GM18511 (cell line): Measurements from ENCODE around the gene ARHGEF10L.

Experiments used
- ATAC-seq: cut with Tn5 transposase; IDR thresholded peaks from one replicate; pipeline ENCODE4 v1.9.1; 2021; ENCODE audit warnings: mild to moderate bottlenecking, moderate library complexity; ENCODE audit not compliant: unreplicated experiment

Gene ARHGEF10L

DNA sequence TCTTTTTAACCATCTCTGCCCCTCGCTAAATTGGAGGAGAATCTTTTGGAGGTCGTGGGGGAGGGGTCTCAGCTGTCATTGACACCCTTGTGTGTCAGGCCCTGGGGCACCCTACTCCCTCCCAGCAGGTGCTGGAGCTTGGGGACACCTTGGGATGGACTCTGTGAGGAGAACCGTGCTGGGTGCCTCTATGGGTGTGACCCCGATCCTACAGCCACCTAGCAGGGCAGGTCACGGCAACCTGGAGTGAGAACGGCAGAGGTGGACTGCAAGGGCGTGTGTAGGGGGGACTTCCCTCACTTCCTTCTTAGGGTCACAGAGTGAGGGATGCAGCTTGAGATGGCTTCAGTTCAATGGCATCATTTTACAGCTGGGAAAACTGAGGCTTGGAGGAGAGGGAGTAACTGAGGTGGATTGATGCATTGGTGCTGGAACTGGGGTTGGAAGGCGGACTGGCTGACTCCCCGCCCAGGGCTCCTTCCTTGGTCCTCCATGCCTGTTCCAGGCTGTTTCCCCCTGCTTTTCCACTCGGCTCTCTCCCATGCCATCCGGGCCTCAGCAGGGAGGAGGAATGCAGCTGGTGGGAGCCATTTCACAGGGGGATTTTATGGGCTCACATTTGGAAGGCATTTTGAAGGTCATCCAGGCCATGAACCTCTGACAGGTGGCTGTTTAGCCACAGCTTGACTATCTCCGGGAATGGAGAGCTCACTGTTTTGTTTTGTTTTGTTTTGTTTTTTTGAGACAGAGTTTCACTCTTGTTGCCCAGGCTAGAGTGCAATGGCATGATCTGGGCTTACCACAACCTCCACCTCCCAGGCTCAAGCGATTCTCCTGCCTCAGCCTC is 18.8 kb upstream of the ARHGEF10L start:
- no peak for ATAC-seq

DNA sequence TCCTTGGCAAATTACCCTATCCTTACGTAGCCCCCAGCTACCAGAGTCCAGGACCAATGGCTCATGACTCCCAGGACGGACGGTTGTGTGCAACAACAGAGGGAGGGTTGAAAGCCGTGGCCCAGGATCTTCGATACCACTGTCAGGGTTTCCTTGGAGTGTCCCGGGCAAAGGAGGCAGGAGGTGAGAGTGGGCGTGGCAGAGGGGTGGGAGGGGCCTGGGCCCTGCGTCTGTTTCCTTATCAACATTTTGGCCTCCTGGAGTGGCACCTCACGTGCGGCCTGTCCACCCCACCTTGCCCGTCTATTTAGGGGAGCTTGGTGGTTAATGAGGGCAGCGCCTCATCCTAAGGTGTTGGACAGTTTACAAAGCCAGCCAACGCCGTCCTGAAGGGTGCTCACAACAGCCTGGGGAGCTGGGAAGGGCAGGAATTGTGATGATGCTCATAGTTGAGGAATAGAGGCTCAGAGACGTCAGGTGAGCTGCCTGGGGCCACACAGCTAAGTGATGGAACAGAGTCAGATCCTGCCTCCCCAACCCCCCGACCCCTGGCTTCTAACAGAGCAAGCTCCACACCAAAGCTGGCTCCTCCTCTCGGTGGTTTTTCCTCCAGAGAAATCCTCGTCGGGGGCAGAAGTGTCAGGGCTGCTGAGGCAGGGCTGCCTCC is 17.4 kb upstream of the ARHGEF10L start:
- ATAC-seq: no peak

- no peak for ATAC-seq
Measured at GRCh38 chr1:17523321-17524041, 16.0 kb upstream of the ARHGEF10L start.

GRCh38 chr1:17524645-17525044 is 14.9 kb upstream of the ARHGEF10L start:
- no peak for ATAC-seq

DNA sequence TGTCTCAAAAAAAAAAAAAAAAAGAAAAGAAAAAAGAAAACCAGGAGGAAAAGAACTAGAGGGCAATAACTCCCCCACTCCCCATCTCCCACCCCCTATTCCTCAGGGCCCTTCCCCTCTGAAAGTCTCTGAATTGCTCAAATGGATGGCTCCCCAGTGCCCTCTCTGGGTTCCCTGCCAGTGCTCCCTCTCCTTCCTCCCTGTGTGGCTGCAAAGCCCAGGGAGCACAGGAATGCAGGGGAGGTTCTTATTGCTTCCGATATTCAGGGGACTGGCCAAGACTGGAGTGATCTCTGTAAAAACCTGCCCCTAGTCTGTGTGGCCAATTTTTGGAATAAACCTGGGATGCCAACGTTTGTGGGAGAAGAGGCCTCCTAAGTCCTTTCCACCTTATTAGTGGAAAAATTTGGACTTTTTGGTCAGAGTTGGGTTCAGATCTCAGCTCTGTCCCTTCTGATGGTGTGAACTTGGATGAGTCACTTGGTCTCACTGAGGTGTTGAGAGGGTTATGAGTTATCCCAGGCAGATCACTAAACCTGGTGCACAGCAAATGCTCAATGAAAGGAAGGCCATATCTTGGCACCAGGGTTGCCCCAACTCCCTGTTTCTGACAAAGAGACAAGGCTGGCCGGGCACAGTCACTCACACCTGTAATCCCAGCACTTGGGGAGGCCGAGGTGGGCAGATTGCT is 13.4 kb upstream of the ARHGEF10L start:
- no peak for ATAC-seq

- ATAC-seq: no peak
Measured at GRCh38 chr1:17527036-17527914, 12.2 kb upstream of the ARHGEF10L start.

DNA sequence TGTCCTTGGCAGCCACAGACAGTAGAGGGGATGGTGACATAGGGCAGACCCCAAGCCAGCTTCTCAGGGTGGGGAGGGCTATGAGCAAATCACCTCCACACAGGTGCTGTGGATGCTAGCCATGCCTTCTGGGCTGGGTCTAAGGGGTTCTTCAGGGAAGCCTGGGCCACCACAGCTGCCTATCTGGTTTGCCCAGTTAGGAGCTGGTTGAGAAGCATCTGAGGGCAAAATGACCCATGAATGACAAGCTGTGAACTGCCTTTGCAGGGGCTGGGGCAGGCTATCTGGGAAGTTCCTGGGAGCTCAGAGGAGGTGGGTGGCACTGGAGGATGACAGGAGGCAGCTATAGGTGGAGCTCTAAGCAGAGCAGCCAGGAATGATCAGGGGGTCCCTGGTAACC is 10.1 kb upstream of the ARHGEF10L start:
- ATAC-seq: no peak

- no peak for ATAC-seq
Measured at GRCh38 chr1:17531343-17531681, 8.2 kb upstream of the ARHGEF10L start.

DNA sequence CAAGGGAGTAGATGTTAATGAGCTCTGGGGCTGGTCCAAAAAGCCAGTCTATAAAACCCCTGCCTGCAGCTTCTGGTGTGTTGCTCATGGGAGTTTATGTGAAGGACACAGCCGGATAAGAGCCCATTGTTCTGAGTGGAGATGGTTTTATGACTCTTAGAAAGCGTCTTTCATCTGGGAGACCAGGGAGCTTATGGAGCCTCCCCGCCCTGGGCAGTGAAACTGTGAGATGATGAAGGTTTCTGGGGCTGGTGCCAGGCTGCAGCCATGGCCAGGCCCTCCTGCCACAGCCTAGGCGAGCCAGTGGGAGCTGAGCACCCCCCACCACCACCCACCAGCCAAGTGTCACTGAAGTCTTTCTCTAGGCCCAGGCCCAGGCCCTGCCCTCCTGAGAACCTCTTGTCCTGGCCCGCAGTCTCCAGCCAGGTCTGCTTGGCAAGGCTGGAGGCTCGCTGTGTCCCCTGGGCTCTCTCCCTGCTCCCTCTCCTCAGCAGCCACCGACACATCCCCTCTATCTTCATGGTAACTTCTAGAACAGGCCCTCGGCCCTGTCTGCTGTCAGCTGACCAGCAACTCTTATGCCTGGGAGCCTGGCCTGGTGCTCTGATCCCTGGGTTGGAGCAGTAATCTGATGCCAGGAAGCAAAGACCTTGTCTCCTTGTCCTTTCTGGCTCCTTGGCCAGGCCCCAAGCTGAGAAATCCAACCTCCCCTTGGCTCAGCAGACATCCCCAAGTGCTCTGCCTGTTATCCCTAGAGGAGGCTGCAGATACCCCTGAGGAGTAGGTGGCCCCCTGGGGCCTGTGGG is 7.6 kb upstream of the ARHGEF10L start:
- ATAC-seq: no peak

GRCh38 chr1:17533201-17533600 is 6.3 kb upstream of the ARHGEF10L start:
- ATAC-seq: no peak

DNA sequence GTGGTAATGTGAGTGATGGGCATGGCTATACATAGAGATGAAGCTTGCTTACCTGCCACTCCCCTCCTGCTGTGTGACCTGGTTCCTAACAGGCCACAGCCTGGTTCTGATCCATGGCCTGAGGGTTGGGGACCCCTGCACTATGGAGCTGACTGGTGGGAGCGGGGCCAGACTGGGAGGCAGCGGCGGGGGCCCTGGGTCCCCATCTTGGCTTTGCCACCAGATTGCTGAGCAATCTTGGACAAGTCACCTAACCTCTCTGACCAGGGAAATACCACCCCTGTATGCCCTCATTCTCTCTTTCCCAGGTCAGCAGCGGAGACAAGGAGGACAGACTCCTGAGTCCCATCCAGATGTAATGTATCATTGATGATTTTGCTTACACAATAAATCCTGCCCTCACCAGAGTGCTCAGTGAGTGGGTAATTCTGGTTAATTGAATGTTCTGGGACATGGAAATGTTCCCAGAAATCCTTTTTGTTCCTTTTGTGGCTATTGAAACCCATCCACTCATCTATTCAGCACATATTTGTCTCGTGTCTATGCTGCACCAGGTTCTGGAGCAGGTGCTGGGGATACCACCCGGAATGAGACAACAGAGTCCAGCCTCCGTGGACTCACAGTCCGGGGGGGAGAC is 4.1 kb upstream of the ARHGEF10L start:
- ATAC-seq: no peak

DNA sequence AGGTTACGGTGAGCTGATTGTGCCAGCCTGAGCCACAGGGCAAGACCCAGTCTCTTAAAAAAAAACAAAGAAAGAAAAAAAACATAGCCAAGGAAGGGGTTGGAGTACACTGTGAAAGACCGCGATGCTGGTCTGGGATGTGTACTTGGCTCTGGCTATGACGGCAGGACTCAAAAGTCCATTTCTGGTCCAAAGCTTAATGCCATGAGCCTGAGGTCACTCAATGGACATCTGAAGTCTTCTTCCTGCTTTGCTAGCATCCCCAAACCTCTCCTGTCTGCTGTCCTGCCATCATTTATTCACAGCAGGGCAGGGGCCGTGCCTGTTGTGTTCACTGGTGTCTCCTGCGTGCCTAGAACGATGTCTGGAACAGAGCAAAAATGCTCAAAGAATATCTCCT is 1.5 kb upstream of the ARHGEF10L start:
- ATAC-seq: no peak

DNA sequence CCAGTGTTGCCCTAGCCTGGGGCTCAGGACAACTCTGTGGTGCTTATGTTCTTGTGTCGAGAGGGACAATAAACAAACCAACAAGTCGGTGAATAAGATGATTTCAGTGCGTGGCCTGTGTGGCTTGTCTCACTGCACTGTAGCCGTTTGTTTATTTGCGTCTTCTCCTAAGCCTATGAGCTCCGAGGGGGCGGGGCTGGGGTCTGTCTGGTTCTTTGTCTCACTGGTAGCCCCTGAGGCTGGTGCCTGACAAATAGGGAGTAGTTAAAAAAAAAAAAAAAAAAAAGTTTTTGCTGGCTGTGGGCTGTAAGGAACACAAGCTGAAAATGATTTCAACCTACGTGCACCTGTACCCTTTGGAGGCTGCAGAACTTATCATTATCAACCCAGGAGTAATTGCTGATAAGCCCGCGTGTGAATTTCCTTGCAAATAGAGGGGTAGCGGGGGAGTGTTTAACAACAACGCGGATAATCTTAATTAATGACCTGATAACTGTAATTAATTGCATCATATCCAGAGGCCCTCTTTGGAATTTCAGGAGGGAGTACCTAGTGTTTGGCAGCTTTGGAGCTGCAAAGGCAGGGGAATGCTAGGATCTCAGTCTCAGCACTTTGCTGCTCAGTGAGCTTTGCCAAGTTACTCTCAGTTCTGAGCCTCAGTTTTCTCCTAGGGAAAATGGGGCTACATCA is 925 bp upstream of the ARHGEF10L start:
- ATAC-seq: no peak

- no peak for ATAC-seq
Measured at GRCh38 chr1:17539118-17539476, 401 bp upstream of the ARHGEF10L start.

DNA sequence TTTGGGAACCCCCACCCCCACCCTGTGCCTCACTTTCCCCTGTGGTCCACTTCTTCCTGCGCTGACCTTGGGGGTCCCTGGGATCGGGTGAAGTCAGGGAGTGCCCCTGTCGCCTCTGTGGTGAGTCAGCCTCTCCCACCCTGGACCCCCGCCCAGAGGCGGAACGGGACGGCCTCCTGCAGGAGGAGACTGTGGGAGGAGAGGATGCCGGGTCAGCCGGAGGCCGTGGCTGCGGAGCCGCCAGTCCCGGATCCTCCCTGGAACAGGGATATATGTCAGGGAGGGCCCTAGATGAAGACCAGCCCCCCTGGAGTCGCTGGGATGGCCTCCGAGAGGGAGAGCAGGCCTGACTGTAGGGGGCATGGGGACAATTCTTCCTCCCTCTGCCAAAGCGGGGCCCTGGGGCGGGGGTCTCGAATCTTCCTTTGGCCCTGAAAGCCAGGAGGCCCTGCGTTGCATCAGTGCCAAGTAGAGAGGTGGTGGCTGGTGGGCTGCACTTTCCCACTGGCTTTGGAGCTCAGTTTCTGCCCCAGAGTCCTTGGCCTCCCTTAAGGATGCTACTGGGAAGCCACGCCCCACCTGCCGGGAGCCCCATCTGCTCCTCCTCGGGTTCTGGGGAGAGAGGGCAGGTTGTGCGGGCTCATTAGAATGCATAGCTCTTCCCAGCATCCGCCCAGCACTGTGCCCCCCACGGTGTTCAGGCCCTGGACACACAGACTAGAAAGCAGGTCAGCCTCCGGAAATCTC is 930 bp downstream of the ARHGEF10L start:
- no peak for ATAC-seq

DNA sequence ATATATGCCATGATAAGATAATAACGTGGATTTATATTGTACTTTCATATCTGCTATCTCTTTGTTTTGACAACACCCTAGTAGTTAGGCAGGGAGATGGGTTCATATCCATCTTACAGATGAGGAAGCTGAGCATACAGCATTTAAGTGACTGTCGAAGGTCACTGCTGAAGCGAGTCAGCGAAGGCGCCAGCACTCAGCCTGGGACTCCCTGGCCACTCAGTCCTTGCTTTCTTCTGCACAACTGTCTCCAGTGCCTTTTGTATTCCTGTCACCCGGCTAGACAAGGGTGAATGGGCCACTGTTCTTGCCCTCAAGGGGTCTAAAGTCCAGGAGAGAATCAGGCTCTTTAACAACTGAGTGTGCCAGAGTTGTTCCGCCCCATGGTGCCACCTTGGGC is 3.1 kb downstream of the ARHGEF10L start:
- ATAC-seq: no peak

DNA sequence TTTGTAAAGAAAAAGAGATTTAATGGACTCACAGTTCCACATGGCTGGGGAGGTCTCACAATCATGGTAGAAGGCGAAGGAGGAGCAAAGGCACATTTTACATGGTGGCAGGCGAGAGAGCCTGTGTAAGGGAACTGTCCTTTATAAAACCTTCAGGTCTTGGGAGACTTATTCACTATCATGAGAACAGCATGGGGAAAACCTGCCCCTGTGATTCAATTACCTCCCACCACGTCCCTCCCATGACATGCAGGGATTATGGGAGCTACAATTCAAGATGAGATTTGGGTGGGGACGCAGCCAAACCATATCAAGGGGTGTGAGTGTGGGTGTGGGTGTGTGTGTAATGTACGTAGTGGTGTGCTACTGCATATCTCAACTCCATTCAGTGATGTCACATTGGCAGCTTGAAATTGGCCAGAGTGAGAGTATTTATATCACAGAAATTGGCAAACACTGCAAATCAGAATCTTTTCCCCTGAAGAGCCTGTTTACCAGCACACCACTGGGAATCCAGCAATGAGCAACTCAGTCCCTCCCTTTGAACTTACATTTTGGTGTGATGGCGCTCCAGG is 5.4 kb downstream of the ARHGEF10L start:
- no peak for ATAC-seq

- ATAC-seq: no peak
Measured at GRCh38 chr1:17545356-17545755, 5.9 kb downstream of the ARHGEF10L start.
